Stomach (tissue), 9 donors: ENCODE measurements around the gene WBP2NL. TPM values are rescaled to one million over a fixed set of nuclear protein-coding genes. Genes with fewer than 3 reads are reported as not detected.

ENCODE experiments used
- DNase-seq, 2 donors: peaks; one replicate each; pipeline versions ENCODE4 v3.0.0 to v3.0.0-alpha.2; 2013 to 2019
- H3K27ac ChIP-seq, 5 donors: fragments of 200-600 bp in 4 of 5; sonication (generic) in 4 of 5; one replicate each; pipeline ENCODE4 v1.5.1; 2013 to 2019; ENCODE audit warnings: mild to moderate bottlenecking in 1 of 5, moderate library complexity in 1 of 5
- H3K27me3 ChIP-seq, 3 donors: fragments of 200-600 bp; sonication (generic); one replicate each; pipeline ENCODE4 v1.5.1; 2017 to 2019; ENCODE audit warnings: mixed run types in 1 of 3
- H3K36me3 ChIP-seq, 4 donors: fragments of 200-600 bp; sonication (generic); 1 replicate in 3 of 4; 2 replicates in 1 of 4; pipeline ENCODE4 v1.5.1; 2016 to 2019
- H3K4me1 ChIP-seq, 4 donors: fragments of 200-600 bp; sonication (generic); one replicate each; pipeline ENCODE4 v1.5.1; 2016 to 2019
- H3K4me3 ChIP-seq, 4 donors: fragments of 200-600 bp; sonication (generic) in 3 of 4; one replicate each; pipeline ENCODE4 v1.5.1; 2016 to 2019; ENCODE audit warnings: mild to moderate bottlenecking in 1 of 4
- H3K9me3 ChIP-seq, 4 donors: fragments of 200-600 bp; sonication (generic); one replicate each; pipeline ENCODE4 v1.5.1; 2016 to 2019
- EP300 ChIP-seq: sonication (generic); formaldehyde crosslinking; IDR thresholded peaks from one replicate; pipeline ENCODE4 v1.6.1; 2017; ENCODE audit warnings: antibody characterized with exemption
- POLR2A ChIP-seq, 4 donors: fragments of 450-650 bp; IDR thresholded peaks; one replicate each; pipeline ENCODE4 v1.6.1; 2016; ENCODE audit warnings: antibody characterized with exemption in 4 of 4, control low read depth in 2 of 4, mild to moderate bottlenecking in 1 of 4, moderate library complexity in 1 of 4
- POLR2AphosphoS5 ChIP-seq, 3 donors: sonication (generic); formaldehyde crosslinking; IDR thresholded peaks; one replicate each; pipeline ENCODE4 v1.6.1; 2016; ENCODE audit warnings: antibody characterized with exemption in 3 of 3
- WGBS, 5 donors: extraction: QIAGEN DNeasy Blood & Tissue Kit in 3 of 5; methylation state at CpG; one replicate each; pipeline versions ENCODE4 v1.1.5 to v1.1.7; 2013 to 2018; 5-methylcytosine and 5-hydroxymethylcytosine counted together
- intact Hi-C: fragments of 100-400 bp; cut with DNase I; formaldehyde crosslinking; loops from one replicate; pipeline ENCODE4 v1.15.1; 2023; ENCODE audit warnings: low total_unique reads
- polyA plus RNA-seq, 3 donors: library from polyadenylated mRNA; stranded (reverse); fragments of 200-250 nt; gene quantifications; one replicate each; pipeline ENCODE4 v1.2.3, GENCODE V29; 2013
- total RNA-seq, 5 donors: library from RNA; depleted of rRNA; stranded (reverse); fragments of >200 nt; gene quantifications; one replicate each; pipeline versions ENCODE4 v1.1.0 to v1.2.3, GENCODE V29; 2014 to 2016
- TF ChIP-seq, protein P1 (sequence below), 7 experiments: fragments of 450-650 bp in 4 of 7; fragments of 200-600 bp in 3 of 7; sonication (generic) in 3 of 7; IDR thresholded peaks; one replicate each; pipeline ENCODE4 v1.5.1; 2016 to 2019; ENCODE audit warnings: antibody characterized with exemption in 7 of 7, control low read depth in 2 of 7, mild to moderate bottlenecking in 1 of 7
- donor health status: healthy with polysubstance abuse.
- donor health status: Bipolar disorder and iron deficiency.
- donor health status: healthy.

Gene WBP2NL
- total and polyA plus RNA-seq, 8 donors: 1.2 to 4.8 (median 1.2) TPM; not detected in 3

DNA sequence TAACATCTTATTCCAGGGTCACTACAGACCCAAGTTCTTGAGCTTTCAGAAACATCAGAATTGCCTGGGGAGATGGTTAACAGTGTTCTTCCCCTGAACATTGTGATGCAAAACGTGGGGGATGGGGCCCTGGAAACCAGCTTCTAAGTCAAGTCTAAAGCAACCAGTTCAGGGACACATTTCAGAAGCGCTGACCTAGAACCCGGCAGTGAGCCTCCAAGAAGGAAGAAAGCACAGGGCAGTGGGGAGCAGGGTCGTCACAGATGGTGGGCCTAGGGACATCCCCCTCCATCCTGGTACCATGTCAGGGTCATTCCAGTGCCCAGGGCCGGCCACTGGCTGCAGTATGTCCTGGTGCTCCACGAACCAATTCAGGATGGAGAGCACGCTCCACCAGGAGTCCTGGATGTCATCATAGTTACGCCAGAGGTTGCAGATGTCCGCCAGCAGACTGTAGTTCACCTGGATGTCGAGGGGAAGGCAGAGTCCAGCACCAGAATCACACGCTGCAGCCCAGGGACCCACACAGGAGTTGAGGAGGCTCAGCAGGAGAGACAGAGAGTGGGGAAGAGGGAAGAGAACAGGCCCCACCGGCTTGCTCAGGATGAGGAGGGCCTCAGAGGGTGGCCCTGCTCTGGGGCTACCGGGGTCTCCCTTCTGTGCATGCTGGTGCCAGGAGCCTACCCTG lies 67.0 kb downstream of the WBP2NL start:
- TF ChIP-seq, protein P1, sequence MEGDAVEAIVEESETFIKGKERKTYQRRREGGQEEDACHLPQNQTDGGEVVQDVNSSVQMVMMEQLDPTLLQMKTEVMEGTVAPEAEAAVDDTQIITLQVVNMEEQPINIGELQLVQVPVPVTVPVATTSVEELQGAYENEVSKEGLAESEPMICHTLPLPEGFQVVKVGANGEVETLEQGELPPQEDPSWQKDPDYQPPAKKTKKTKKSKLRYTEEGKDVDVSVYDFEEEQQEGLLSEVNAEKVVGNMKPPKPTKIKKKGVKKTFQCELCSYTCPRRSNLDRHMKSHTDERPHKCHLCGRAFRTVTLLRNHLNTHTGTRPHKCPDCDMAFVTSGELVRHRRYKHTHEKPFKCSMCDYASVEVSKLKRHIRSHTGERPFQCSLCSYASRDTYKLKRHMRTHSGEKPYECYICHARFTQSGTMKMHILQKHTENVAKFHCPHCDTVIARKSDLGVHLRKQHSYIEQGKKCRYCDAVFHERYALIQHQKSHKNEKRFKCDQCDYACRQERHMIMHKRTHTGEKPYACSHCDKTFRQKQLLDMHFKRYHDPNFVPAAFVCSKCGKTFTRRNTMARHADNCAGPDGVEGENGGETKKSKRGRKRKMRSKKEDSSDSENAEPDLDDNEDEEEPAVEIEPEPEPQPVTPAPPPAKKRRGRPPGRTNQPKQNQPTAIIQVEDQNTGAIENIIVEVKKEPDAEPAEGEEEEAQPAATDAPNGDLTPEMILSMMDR (IDR thresholded peaks at IDR 0.05): no peak
- no peak for TF ChIP-seq POLR2A (IDR thresholded peaks at IDR 0.05)
- TF ChIP-seq POLR2AphosphoS5 (IDR thresholded peaks at IDR 0.05): no peak
- TF ChIP-seq EP300: no peak
- Histone ChIP-seq H3K27ac (no peak overlapping the region), H3K9me3 (no peaks in the 10 kb centered on the region), H3K27me3 (no peaks in the 10 kb centered on the region), H3K4me1 (peaks cover 8 to 26% (median 13%) of the 10 kb centered on the region in 4 donors), H3K36me3 (peaks cover 33 to 80% (median 73%) of the 10 kb centered on the region in 4 donors), H3K4me3 (no peak overlapping the region)
- 85 to 91% (median 88%) methylated on average over 6 to 13 of the region's 13 CpGs for WGBS, 5 donors
- DNase-seq: no peak
- intact Hi-C loops: no loop called here

DNA sequence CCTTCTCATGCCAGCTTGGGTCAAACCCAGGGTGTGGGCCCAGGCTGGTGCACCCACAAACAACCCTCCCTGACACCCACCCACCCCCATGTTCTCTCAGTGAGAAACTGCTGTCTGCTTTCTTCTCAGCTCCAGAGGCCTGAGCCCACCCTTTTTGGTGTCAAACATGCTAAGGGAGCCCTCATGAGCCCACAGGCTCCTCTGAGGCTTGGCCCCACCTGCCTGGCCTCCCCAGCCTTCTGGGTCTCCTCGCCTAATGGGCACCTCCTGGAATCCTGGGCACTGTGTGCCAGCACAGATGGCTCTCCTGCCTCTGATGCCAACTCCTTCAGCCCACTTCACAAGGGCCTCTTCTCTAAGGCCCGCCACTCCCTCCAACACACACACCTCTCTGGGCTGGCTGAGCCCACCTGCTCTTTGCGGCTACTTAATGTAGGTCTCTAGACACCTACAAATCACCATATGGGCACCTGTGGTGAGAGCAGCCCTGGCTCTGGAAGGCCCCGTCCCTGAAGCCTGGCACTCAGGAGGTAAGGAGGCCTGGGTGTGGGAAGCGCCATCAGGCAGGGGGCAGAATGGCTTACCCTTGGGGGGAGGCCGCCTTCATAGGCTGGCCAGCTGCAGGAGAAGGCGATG lies 67.7 kb downstream of the WBP2NL start:
- no peak for DNase-seq
- 97 to 100% (median 98%) methylated on average over 6 to 7 of the region's 7 CpGs for WGBS, 5 donors
- TF ChIP-seq POLR2A (IDR thresholded peaks at IDR 0.05) (no peak), EP300 (no peak), POLR2AphosphoS5 (IDR thresholded peaks at IDR 0.05) (no peak)
- TF ChIP-seq, protein P1 (IDR thresholded peaks at IDR 0.05): no peak

DNA sequence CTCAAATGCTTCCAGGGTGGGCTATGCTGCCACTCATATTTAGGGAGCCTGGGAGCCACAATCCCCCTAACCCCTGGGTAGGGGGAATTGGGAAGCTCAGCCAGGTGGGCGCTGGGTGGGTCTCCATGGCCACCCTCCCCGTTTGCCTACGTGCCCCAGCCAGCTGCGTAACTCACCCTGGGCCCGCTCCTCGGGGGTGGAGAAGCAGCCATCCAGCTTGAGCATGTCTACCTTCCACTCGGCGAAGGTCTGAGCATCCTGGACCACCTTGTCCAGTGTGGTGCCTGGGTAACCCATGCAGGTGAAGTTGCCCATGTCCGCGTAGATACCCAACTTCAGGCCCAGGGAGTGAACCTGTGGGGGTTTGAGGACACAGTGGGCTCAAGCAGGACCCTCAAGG lies 68.3 kb downstream of the WBP2NL start:
- Histone ChIP-seq H3K9me3 (no peaks in the 10 kb centered on the region), H3K4me1 (peaks cover 17 to 35% (median 24%) of the 10 kb centered on the region in 4 donors), H3K36me3 (peaks cover 32 to 67% (median 59%) of the 10 kb centered on the region in 4 donors), H3K27ac (no peak overlapping the region), H3K4me3 (no peak overlapping the region), H3K27me3 (no peaks in the 10 kb centered on the region)
- intact Hi-C loops: no loop called here
- 92 to 96% (median 95%) methylated on average over 8 to 10 of the region's 10 CpGs for WGBS, 5 donors
- DNase-seq: no peak
- no peak for TF ChIP-seq POLR2A (IDR thresholded peaks at IDR 0.05)
- TF ChIP-seq EP300: no peak
- TF ChIP-seq POLR2AphosphoS5 (IDR thresholded peaks at IDR 0.05): no peak
- TF ChIP-seq, protein P1 (IDR thresholded peaks at IDR 0.05): no peak

More for the DNA sequence above, 67.7 kb downstream of the WBP2NL start:
- no peak overlapping the region for H3K27ac ChIP-seq
- no peak overlapping the region for H3K4me3 ChIP-seq
- intact Hi-C loops: no loop called here
- H3K4me1 ChIP-seq: peaks cover 11 to 28% (median 17%) of the 10 kb centered on the region in 4 donors
- H3K27me3 ChIP-seq: no peaks in the 10 kb centered on the region
- no peaks in the 10 kb centered on the region for H3K9me3 ChIP-seq
- H3K36me3 ChIP-seq: peaks cover 32 to 74% (median 66%) of the 10 kb centered on the region in 4 donors

DNA sequence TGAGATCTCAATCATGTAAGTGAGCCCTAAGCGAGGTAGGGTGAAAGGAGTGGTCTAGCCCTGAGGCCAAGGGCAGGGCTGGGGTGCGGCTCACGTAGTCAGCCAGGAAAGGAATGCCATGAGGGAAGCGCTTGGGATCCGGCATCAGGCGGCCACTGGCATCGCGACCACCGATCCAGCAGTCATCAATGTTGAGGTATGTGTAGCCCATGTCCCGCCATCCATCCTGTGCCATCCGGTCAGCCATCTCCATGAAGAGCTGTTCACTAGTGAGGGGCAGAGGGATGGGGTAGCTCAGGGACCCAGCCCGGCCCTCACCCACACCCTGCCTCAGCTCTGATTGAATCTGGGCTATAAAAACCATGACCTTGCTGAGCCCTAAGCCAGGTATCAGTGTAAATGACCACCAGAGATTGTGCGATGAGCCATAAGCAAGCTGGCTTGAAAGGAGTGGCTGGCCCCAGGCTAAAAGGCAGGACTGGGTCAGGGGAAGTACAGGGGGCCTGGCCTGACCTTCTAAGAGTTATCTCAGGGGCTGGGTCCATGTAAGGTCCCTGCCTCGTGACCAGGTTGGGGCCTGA lies 69.2 kb downstream of the WBP2NL start:
- intact Hi-C loops: no loop called here
- DNase-seq: no peak
- 88 to 97% (median 92%) methylated on average over 11 to 14 of the region's 14 CpGs for WGBS, 5 donors
- no peak overlapping the region for H3K27ac ChIP-seq
- peaks cover 17 to 42% (median 24%) of the 10 kb centered on the region in 4 donors for H3K4me1 ChIP-seq
- TF ChIP-seq POLR2AphosphoS5 (IDR thresholded peaks at IDR 0.05) (no peak), EP300 (no peak), POLR2A (IDR thresholded peaks at IDR 0.05) (no peak)
- TF ChIP-seq, protein P1 (IDR thresholded peaks at IDR 0.05): no peak
- H3K4me3 ChIP-seq: no peak overlapping the region
- H3K9me3 ChIP-seq: no peaks in the 10 kb centered on the region
- peaks cover 32 to 58% (median 51%) of the 10 kb centered on the region in 4 donors for H3K36me3 ChIP-seq
- H3K27me3 ChIP-seq: no peaks in the 10 kb centered on the region
